GM19240 (cell line): ENCODE measurements around the gene KIAA0319L.

Experiments used
- DNase-seq: peaks from one replicate; pipeline ENCODE4 v3.0.0; 2011; ENCODE audit warnings: low spot score; ENCODE audit not compliant: insufficient read length

The KIAA0319L gene

GRCh38 chr1:35564037-35564883 lies 7.1 kb upstream of the KIAA0319L start:
- DNase-seq, result peak; percentile 69

GRCh38 chr1:35563166-35563565 lies 6.0 kb upstream of the KIAA0319L start:
- no peak for DNase-seq

- DNase-seq, result no peak
These were observed 4.9 kb upstream of the KIAA0319L start for GRCh38 chr1:35561972-35562680.

- DNase-seq, result no peak
These were observed 4.2 kb upstream of the KIAA0319L start for GRCh38 chr1:35561297-35561971.

- no peak for DNase-seq
These were observed 3.3 kb upstream of the KIAA0319L start for GRCh38 chr1:35560256-35561225.

- DNase-seq, result no peak
These were observed 2.2 kb upstream of the KIAA0319L start for GRCh38 chr1:35559317-35559944.

GRCh38 chr1:35558374-35559316 lies 1.4 kb upstream of the KIAA0319L start:
- DNase-seq, result no peak

- DNase-seq, result peak; percentile 90
These were observed 589 bp upstream of the KIAA0319L start, which contains the start of gene NCDN for GRCh38 chr1:35557611-35558373. NCDN (plus strand) TSS chr1:35557799; CDS start chr1:35558191, 392 bp downstream.

- no peak for DNase-seq
These were observed 602 bp downstream of the KIAA0319L start for GRCh38 chr1:35556484-35557117.

- DNase-seq, result no peak
These were observed 1.4 kb downstream of the KIAA0319L start for GRCh38 chr1:35555601-35556477.

GRCh38 chr1:35555212-35555584 lies 2.0 kb downstream of the KIAA0319L start:
- no peak for DNase-seq

GRCh38 chr1:35554266-35555211 lies 2.7 kb downstream of the KIAA0319L start:
- no peak for DNase-seq

- no peak for DNase-seq
These were observed 3.4 kb downstream of the KIAA0319L start for GRCh38 chr1:35553851-35554250.

- DNase-seq, result no peak
These were observed 10.6 kb downstream of the KIAA0319L start for GRCh38 chr1:35546614-35547013.

- DNase-seq, result no peak
These were observed 12.2 kb downstream of the KIAA0319L start for GRCh38 chr1:35544976-35545375.

- no peak for DNase-seq
These were observed 17.4 kb downstream of the KIAA0319L start for GRCh38 chr1:35539824-35540261.
